Measurements from ENCODE around the gene CARNS1. TPM values are rescaled to one million over a fixed set of nuclear protein-coding genes. Genes with fewer than 3 reads are reported as not detected.

Gene CARNS1
- total RNA-seq, 1 experiment from 2014 or later, result 1.1 TPM

- no peaks in the 10 kb centered on the region; the same call in 1 of the 2 replicates for H3K4me1 ChIP-seq (ENCODE audit: insufficient read depth, low read length)
- H3K27ac Mint-ChIP-seq, result no peak overlapping the region
- H2BK15ac ChIP-seq (ENCODE audit: low read depth, low read length), result no peak overlapping the region
- H3K79me1 ChIP-seq (ENCODE audit: insufficient read depth, low read depth, low read length, poor library complexity, severe bottlenecking), result no peaks in the 10 kb centered on the region
- no peaks in the 10 kb centered on the region for H3K9me3 ChIP-seq (ENCODE audit: control insufficient read depth, low read depth, low read length)
- H3K18ac ChIP-seq (ENCODE audit: insufficient read length, low read depth, low read length), result no peak overlapping the region
- no peak overlapping the region for H2AFZ ChIP-seq (ENCODE audit: low read length)
- H3K36me3 Mint-ChIP-seq (ENCODE audit: insufficient read depth in 1 of 3, low read depth in 3 of 3), result no peaks in the 10 kb centered on the region
- WGBS (ENCODE audit: extremely low coverage, insufficient read length, low lambda C conversion rate), result no CpG with 5 or more reads among the region's 16 CpGs
- no peak overlapping the region for H3K4ac ChIP-seq (ENCODE audit: low read depth, low read length)
- no peak overlapping the region for H3K9ac ChIP-seq (ENCODE audit: extremely low read depth, insufficient read length, low read length)
- H2AK5ac ChIP-seq (ENCODE audit: insufficient read length, low read length), result no peak overlapping the region
- no peak overlapping the region for H2BK20ac ChIP-seq (ENCODE audit: low read depth, low read length, poor library complexity, severe bottlenecking)
- no peak overlapping the region for H3K56ac ChIP-seq (ENCODE audit: insufficient read length, low read depth, low read length)
- H4K91ac ChIP-seq (ENCODE audit: insufficient read length, low read depth, low read length), result no peak overlapping the region
- no peaks in the 10 kb centered on the region for H3K23me2 ChIP-seq (ENCODE audit: insufficient read length, low read depth, low read length, poor library complexity, severe bottlenecking)
- no peaks in the 10 kb centered on the region for H3K9me3 Mint-ChIP-seq
- no peak overlapping the region for H2BK120ac ChIP-seq (ENCODE audit: low read depth, low read length, poor library complexity, severe bottlenecking)
- no peak overlapping the region for H3K4me3 Mint-ChIP-seq
- H3K4me2 ChIP-seq (ENCODE audit: insufficient read depth, insufficient read length, low read length), result no peak overlapping the region
- H3K27me3 ChIP-seq (ENCODE audit: insufficient read depth, low read length), result no peaks in the 10 kb centered on the region; the same call in 1 of the 2 replicates
- H4K20me1 ChIP-seq (ENCODE audit: control insufficient read depth, insufficient read depth, insufficient read length), result no peaks in the 10 kb centered on the region
- H3K14ac ChIP-seq (ENCODE audit: insufficient read depth, low read length), result no peak overlapping the region
- H2BK5ac ChIP-seq (ENCODE audit: insufficient read length, low read length), result no peak overlapping the region
- H3T11ph ChIP-seq (ENCODE audit: low read length), result no peak overlapping the region
- H4K5ac ChIP-seq (ENCODE audit: insufficient read length, low read depth, low read length), result no peak overlapping the region
- no peak overlapping the region for H2BK12ac ChIP-seq (ENCODE audit: insufficient read length, low read depth, low read length)
- no peak overlapping the region for H3K23ac ChIP-seq (ENCODE audit: insufficient read length, low read depth, low read length)
- peaks cover 50% of the 10 kb centered on the region for H3K27me3 Mint-ChIP-seq (ENCODE audit: low read depth)
- TF ChIP-seq CTCF (conservative IDR thresholded peaks at IDR 0.05), result peak; percentile 97
- DNase-seq, result peak; percentile 83
- H3K27ac ChIP-seq (ENCODE audit: insufficient read length, low read depth, low read length), result no peak overlapping the region
- H3K4me1 Mint-ChIP-seq, result peaks cover 19 to 21% of the 10 kb centered on the region in 2 experiments
- H4K8ac ChIP-seq (replicated peaks; ENCODE audit: insufficient read length, low read depth, low read length), result no peak overlapping the region
- H3K79me2 ChIP-seq (ENCODE audit: insufficient read depth, low read length), result no peaks in the 10 kb centered on the region
These were observed 33.0 kb upstream of the CARNS1 start for GRCh38 chr11:67382276-67383136.
